DMS79 treated with DMSO at 0.1 percent for 48 hours (cell line): ENCODE results near the gene ANKRD28.

Experiments used
- DNase-seq: peaks from one replicate; lab custom pipeline; 2025; lab: John Stamatoyannopoulos, UW

Gene ANKRD28

GRCh38 chr3:15664144-15664543 is 133.6 kb downstream of the ANKRD28 start:
- no peak for DNase-seq

DNA sequence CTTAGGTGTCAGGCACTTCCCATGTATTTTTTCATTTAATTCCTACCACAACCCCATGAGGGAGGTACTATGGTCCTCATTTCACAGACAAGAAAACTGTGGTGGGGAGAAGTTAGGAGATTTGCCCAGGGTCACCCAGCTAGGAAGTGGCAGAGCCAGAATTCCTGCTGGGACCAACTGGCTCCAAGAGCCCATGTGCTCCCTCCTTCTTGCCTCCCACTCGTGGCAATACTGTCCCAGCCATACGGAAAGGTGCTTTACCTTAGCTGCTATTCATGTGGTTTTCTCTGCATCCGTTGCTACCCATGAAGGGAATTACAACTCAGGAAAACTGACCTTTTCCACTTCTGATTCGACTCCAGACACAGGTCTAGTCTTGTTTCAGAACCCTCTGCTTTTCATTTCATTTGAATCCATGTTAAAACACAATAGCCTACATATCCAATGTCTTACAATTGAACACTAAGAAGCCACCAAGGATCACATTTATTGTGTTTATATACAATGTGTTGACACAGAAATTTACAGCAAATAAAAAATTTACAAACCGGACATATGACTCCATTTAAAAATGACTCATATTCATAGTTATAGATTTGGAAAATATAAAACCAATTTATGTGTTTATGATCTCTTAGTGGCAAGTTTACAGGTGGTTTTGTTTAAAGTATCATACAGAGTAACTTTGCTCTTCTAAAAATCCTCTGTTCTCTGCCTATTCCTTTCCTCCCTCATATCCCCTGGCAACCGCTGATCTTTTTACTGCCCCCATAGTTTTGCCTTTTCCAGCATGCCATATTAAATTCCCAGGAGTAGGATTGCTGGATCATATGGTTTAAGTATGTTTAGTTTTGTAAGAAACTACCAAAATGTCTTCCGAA is 137.5 kb downstream of the ANKRD28 start:
- no peak for DNase-seq

DNA sequence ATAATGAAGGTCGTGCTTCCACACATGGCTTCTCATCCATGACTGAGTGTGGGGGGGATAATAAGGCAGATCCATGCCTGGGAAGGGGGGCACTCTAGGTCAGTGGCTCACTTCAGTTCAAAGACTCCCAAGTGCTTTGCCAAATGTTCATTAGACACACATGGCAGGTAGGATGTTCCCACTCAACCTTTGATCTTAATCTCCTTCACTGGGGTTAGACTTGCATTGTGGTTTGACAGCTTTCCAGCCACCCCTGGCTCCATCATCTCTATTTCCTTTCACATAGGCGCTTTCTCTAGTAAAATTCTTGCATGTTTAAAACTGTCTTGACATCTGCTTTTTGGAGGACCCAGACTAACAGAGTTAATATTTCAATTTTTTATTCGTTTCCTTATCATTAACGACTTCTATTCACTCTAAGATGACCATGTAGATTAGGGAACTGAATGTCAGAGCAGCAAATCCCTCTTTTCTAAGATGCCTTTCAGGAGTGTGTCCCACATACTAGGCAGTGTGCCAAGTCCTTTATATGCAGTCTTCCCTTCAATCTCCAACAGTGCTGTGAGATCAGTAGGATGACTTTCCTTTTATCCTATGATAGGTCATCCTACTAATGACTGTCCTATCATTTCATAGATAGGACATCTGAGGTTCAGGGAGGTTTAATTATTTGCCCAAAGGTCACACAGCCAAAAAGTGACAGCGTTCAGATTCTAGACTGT is 138.4 kb downstream of the ANKRD28 start:
- DNase-seq, result peak; percentile 64

DNA sequence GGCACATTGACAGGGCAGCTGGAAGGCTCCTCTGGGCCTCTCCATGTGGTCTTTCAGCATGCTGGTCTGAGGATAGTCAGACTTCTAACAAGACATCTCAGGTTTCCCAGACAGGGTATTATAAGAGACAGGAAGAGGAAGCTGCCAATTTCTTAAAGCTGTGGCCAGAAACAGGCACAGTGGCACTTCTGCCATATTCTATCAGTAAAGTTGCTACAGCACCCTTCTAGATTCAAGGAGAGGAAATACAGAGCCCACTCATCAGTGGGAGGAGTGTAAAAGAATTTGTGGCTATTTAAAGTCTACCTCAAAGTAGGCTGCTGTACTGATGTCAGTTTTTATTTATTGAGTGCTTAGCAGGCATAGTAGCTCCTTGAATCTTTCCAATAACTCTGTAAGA is 140.8 kb downstream of the ANKRD28 start:
- no peak for DNase-seq

GRCh38 chr3:15656342-15656741 is 141.4 kb downstream of the ANKRD28 start:
- no peak for DNase-seq

DNA sequence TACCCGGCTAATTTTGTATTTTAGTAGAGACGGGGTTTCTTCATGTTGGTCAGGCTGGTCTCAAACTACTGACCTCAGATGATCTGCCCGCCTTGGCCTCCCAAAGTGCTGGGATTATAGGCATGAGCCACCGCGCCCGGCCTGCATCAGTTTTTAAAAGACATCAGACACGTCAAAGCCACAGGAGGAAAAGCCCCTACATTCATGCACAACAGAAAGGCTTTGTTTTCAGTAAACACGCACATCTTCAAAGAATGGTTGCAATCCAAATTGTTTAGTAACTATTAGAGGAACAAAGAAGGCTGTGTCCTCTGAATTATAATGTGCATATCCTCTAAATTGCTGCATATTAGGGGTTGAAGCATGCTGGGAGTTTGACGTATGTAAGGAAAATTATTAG is 142.9 kb downstream of the ANKRD28 start:
- no peak for DNase-seq

GRCh38 chr3:15654127-15654526 is 143.7 kb downstream of the ANKRD28 start:
- DNase-seq, result no peak

GRCh38 chr3:15653321-15653720 is 144.5 kb downstream of the ANKRD28 start:
- no peak for DNase-seq

DNA sequence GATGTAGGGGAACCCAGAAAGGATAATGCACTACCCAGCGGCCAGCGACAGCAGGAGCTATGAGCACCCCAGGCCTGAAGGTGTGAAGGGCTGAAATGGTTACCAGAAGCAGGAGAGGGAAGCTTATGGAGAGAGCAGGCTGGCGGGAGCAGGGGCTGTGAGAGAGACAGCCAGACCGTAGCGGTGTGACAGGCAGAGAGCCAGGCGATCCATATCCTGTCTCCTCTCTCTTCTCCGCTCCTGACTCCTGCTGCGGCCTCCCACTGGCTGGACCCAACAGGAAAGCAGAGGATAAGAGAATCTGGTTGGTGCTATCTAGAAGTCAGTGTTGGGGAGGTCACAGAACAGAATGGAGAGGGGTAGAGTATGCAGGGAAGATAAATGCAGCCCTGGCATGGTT is 146.4 kb downstream of the ANKRD28 start:
- no peak for DNase-seq

- no peak for DNase-seq
Measured at GRCh38 chr3:15649858-15650257, 147.9 kb downstream of the ANKRD28 start.

GRCh38 chr3:15649341-15649740 is 148.4 kb downstream of the ANKRD28 start:
- no peak for DNase-seq

DNA sequence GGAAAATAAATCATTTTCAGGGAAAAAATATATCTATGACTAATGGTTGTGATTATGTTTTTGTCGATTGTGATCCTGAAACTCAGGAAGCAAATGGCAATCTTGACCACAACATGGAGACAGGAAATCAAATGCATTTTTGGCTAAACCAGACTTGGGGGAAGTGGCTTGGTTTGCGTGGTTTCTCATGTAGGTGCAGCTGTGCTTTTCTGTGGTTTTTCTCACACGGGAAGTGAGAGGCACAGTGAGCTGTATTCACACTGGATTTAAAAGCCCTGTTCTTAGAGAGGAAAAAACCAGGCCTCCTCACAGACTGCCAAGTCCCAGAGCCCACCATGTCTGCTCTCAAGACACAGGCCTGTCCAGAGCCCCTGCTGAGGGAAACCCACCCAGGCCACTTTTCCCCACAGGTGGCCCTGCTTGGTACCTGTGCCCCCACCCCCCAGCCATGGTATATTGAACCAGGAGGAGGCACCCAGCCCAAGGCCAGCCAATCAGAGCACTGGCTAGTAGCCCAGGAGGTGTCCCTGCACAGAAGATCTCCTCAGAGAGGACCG is 150.1 kb downstream of the ANKRD28 start:
- no peak for DNase-seq

- DNase-seq, result no peak
Measured at GRCh38 chr3:15646851-15647511, 150.8 kb downstream of the ANKRD28 start.

DNA sequence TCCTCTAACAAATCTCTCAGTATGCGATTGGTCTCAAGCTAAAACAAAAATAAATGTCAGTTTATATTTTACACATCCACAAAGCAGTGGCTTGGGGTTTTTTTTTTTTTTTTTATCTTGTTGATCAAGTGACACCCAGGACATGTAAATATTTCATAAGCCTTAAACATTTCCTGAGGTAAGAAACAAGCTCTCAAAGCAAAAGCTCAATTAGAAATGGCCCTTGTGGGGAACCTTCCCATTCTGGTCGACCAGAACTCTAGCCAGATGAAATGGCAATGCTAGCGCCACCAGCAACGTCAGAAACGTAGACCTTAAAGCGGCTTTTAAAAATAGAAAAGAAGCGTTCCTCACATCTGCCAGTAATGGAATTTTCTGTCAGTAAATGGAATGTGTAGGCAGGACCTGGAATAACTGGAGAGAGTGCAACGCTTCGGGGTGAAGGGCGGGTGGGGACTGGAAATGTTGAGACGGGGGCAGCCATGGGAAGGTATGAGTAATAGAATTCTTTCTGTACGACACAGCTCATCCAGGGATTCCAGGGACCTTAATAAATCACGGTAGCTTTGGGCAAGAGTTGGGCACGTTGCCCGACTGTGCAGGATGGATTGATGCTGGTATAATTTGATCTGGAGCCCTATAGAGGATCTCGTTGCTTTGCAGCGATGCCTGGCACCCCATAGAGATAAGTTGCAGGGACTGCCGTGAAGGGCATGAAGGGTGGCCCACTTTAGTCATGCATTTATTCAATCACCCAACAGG is 151.9 kb downstream of the ANKRD28 start:
- DNase-seq, result no peak

- no peak for DNase-seq
Measured at GRCh38 chr3:15645246-15645645, 152.5 kb downstream of the ANKRD28 start.

DNA sequence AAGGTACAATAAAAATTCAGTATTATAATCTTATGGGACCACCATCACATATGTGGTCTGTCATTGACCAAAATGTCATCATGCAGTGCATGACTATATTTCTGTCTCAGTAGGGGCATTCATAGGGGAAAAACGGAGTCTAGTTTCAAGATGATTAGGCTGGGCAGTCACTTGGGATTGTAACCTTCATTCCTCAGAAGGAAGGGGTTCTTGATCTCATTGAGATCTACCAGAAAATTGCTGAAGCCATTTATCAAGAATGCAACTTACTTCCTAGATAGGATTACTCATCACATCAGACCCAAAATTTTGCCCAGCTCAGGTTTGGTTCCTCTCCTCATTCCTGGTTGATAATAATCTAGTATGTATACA is 158.9 kb downstream of the ANKRD28 start:
- DNase-seq, result no peak

- DNase-seq, result no peak
Measured at GRCh38 chr3:15638193-15638890, 159.4 kb downstream of the ANKRD28 start.

DNA sequence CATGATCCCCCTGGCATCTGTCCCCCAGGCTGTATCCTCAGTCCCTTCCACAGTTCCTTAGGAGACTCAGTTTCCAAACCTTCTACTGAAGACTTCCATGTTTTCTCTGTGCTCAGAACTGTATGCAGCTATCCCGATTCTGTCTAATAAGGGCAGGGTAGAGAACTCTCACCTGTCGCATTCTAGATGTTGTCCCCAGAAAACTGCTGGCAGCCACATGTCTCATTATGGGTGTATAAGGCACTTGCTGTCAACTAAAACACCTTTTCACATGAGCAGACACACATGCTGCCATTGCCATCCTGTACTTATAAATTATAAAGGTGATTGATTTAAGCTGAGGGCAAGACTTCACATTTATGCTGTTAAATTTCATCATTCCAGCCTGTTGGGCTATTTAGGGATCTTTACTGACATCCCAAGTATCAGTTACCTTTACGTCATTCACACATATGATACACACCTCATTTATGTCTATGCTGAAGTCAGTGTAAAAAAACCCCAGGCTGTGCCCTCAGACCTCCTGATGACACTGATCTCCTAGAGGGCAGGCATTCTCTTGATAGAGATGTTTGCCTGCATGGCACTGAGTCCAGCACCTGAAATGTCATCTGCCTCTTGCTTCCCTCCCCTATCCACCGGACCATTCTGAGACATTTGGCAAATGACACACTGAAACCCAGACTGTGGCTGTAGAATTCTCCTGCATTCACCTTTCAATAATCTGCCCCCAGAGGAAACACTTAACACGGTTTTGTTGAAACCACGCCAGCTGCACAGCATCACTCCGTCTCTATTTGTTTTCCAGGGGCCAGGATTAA is 160.4 kb downstream of the ANKRD28 start:
- peak; percentile 25 for DNase-seq

- DNase-seq, result no peak
Measured at GRCh38 chr3:15636028-15636709, 161.6 kb downstream of the ANKRD28 start.
